Liver (tissue), 9 donors: Measurements from ENCODE around the gene FBXL13. TPM values are rescaled to one million over a fixed set of nuclear protein-coding genes. Genes with fewer than 3 reads are reported as not detected.
"Not testable (repeated sequence)": the region's sequence is repeated elsewhere in the genome, so short reads cannot be mapped to it uniquely, and the experiment has no call there.

Experiments used
- DNase-seq: peaks from one replicate; pipeline ENCODE4 v3.0.0-alpha.2; 2017; ENCODE audit warnings: low spot score
- H3K27ac ChIP-seq, 2 donors: one replicate each; pipeline ENCODE4 v1.7.0; 2013; ENCODE audit warnings: inconsistent platforms in 2 of 2, low read length in 2 of 2, control low read depth in 1 of 2, low read depth in 1 of 2, mild to moderate bottlenecking in 1 of 2
- H3K27me3 ChIP-seq, 4 donors: one replicate each; pipeline versions ENCODE4 v1.6.1 to v1.7.0; 2013; ENCODE audit warnings: low read length in 3 of 4, inconsistent platforms in 1 of 4, mild to moderate bottlenecking in 1 of 4, moderate library complexity in 1 of 4; ENCODE audit not compliant: control insufficient read depth in 4 of 4, insufficient read depth in 4 of 4
- H3K36me3 ChIP-seq, 4 donors: one replicate each; pipeline versions ENCODE4 v1.6.1 to v1.7.0; 2013; ENCODE audit warnings: low read length in 3 of 4, mild to moderate bottlenecking in 3 of 4, low read depth in 1 of 4, moderate library complexity in 1 of 4; ENCODE audit not compliant: control insufficient read depth in 4 of 4, insufficient read depth in 3 of 4
- H3K4me1 ChIP-seq, 4 donors: one replicate each; pipeline versions ENCODE4 v1.6.1 to v1.7.0; 2013; ENCODE audit warnings: low read length in 3 of 4, mild to moderate bottlenecking in 3 of 4, moderate library complexity in 1 of 4; ENCODE audit not compliant: control insufficient read depth in 4 of 4, insufficient read depth in 4 of 4
- H3K4me3 ChIP-seq, 3 donors: one replicate each; pipeline versions ENCODE4 v1.6.1 to v1.7.0; 2013; ENCODE audit warnings: low read length in 3 of 3, control low read depth in 1 of 3, low read depth in 1 of 3, mild to moderate bottlenecking in 1 of 3
- H3K9ac ChIP-seq, 2 donors: one replicate each; pipeline ENCODE4 v1.7.0; 2013; ENCODE audit warnings: low read length in 2 of 2, mild to moderate bottlenecking in 2 of 2, moderate library complexity in 2 of 2, control low read depth in 1 of 2, low read depth in 1 of 2
- H3K9me3 ChIP-seq, 4 donors: one replicate each; pipeline versions ENCODE4 v1.6.1 to v1.7.0; 2013; ENCODE audit warnings: low read length in 3 of 4; ENCODE audit not compliant: control insufficient read depth in 4 of 4
- FOXA1 ChIP-seq: IDR thresholded peaks from 2 replicates; pipeline ENCODE4 v1.6.1; 2016; ENCODE audit warnings: antibody characterized with exemption
- HNF4A ChIP-seq, 2 donors: conservative IDR thresholded peaks; 2 replicates each; pipeline ENCODE4 v1.6.1; 2016; ENCODE audit warnings: antibody characterized with exemption in 2 of 2, mild to moderate bottlenecking in 2 of 2
- HNF4G ChIP-seq: IDR thresholded peaks from 2 replicates; pipeline ENCODE4 v1.6.1; 2016; ENCODE audit warnings: antibody characterized with exemption
- JUND ChIP-seq, 2 donors: IDR thresholded peaks; 2 replicates each; pipeline ENCODE4 v1.6.1; 2016; ENCODE audit warnings: antibody characterized with exemption in 2 of 2
- NR2F2 ChIP-seq: IDR thresholded peaks from 2 replicates; pipeline ENCODE4 v1.6.1; 2016; ENCODE audit warnings: antibody characterized with exemption
- RAD21 ChIP-seq, 2 donors: IDR thresholded peaks; 2 replicates each; pipeline ENCODE4 v1.6.1; 2016; ENCODE audit warnings: antibody characterized with exemption in 2 of 2, mild to moderate bottlenecking in 2 of 2
- REST ChIP-seq: IDR thresholded peaks from 2 replicates; pipeline ENCODE4 v1.6.1; 2016; ENCODE audit warnings: antibody characterized with exemption, mild to moderate bottlenecking
- RXRA ChIP-seq, 2 donors: IDR thresholded peaks; 2 replicates each; pipeline ENCODE4 v1.6.1; 2017 to 2018; ENCODE audit warnings: antibody characterized with exemption in 2 of 2, mild to moderate bottlenecking in 1 of 2
- SP1 ChIP-seq: IDR thresholded peaks from 2 replicates; pipeline ENCODE4 v1.6.1; 2018; ENCODE audit warnings: antibody characterized with exemption, mild to moderate bottlenecking
- TAF1 ChIP-seq: conservative IDR thresholded peaks from 2 replicates; pipeline ENCODE4 v1.6.1; 2016; ENCODE audit warnings: antibody characterized with exemption, mild to moderate bottlenecking
- YY1 ChIP-seq: IDR thresholded peaks from 2 replicates; pipeline ENCODE4 v1.6.1; 2016; ENCODE audit warnings: antibody characterized with exemption, mild to moderate bottlenecking
- WGBS: extraction: QIAGEN DNeasy Blood & Tissue Kit; methylation state at CpG from one replicate; pipeline ENCODE4 v1.1.7; 2013; 5-methylcytosine and 5-hydroxymethylcytosine counted together
- polyA plus RNA-seq, 2 donors: library from polyadenylated mRNA; stranded (reverse) in 1 of 2; unstranded in 1 of 2; fragments of 200-250 nt in 1 of 2; fragments of >200 nt in 1 of 2; fragmentation: Nextera tagmentation in 1 of 2; extraction: Ambion mirVana in 1 of 2; gene quantifications; one replicate each; pipeline versions ENCODE4 v1.2.1 to v1.2.3, GENCODE V29; 2013 to 2015
- total RNA-seq, 2 donors: library from RNA; depleted of rRNA; stranded (reverse); fragments of >200 nt; gene quantifications; one replicate each; pipeline ENCODE4 v1.2.3, GENCODE V29; 2014
- TF ChIP-seq, protein P1 (sequence below): fragments of 150-350 bp; IDR thresholded peaks from 2 replicates; pipeline ENCODE4 v1.5.1; 2017; ENCODE audit warnings: improper control_type of control experiment, low read depth, low read length; ENCODE audit not compliant: missing input control
- donor health status: healthy.
- donor health status: healthy.
- donor health status: healthy.
- donor health status: healthy.
- donor health status: healthy.

Gene FBXL13
- total and polyA plus RNA-seq, 4 donors, result 0.03 to 0.75 (median 0.70) TPM; not detected in 1

- DNase-seq, result no peak
- 81% methylated on average over 1 of the region's 1 CpG for WGBS
- no peak overlapping the region for H3K27ac ChIP-seq
- H3K9me3 ChIP-seq, result no peaks in the 10 kb centered on the region
- H3K36me3 ChIP-seq, result no peaks in the 10 kb centered on the region
- no peak overlapping the region for H3K9ac ChIP-seq
- no peaks in the 10 kb centered on the region for H3K4me1 ChIP-seq
- H3K27me3 ChIP-seq, result no peaks in the 10 kb centered on the region
- TF ChIP-seq RXRA (IDR thresholded peaks at IDR 0.05) (no peak), REST (no peak), JUND (IDR thresholded peaks at IDR 0.05) (no peak), YY1 (no peak), HNF4A (conservative IDR thresholded peaks at IDR 0.05) (no peak), TAF1 (no peak), RAD21 (IDR thresholded peaks at IDR 0.05) (no peak), SP1 (no peak)
- TF ChIP-seq, protein P1, sequence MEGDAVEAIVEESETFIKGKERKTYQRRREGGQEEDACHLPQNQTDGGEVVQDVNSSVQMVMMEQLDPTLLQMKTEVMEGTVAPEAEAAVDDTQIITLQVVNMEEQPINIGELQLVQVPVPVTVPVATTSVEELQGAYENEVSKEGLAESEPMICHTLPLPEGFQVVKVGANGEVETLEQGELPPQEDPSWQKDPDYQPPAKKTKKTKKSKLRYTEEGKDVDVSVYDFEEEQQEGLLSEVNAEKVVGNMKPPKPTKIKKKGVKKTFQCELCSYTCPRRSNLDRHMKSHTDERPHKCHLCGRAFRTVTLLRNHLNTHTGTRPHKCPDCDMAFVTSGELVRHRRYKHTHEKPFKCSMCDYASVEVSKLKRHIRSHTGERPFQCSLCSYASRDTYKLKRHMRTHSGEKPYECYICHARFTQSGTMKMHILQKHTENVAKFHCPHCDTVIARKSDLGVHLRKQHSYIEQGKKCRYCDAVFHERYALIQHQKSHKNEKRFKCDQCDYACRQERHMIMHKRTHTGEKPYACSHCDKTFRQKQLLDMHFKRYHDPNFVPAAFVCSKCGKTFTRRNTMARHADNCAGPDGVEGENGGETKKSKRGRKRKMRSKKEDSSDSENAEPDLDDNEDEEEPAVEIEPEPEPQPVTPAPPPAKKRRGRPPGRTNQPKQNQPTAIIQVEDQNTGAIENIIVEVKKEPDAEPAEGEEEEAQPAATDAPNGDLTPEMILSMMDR, result no peak
- no peak overlapping the region for H3K4me3 ChIP-seq
Observed at GRCh38 chr7:103003004-103003403, 71.6 kb downstream of the FBXL13 start.

- TF ChIP-seq RXRA (IDR thresholded peaks at IDR 0.05) (no peak), NR2F2 (no peak), FOXA1 (no peak)
Observed at GRCh38 chr7:103001210-103001609, 73.4 kb downstream of the FBXL13 start.

DNA sequence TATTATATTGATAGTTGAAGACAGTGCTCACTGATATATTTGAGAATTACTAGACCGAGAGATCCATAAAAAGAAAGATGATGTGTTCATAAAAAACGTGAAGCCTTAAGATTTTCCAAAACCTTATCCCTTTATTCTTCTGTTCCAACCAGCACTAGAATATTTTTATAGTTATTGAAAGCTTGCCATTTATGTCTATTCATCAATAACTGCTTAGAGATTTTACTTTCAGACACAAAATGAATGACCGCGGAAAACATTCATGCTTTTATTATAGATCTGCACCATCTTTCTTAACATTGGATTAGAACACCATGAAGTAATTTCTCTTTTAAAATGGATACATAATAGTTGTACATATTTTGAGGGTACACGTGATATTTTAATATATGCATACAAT, 77.6 kb downstream of the FBXL13 start:
- WGBS, result 92% methylated on average over 5 of the region's 5 CpGs
- H3K36me3 ChIP-seq, result no peaks in the 10 kb centered on the region
- no peak overlapping the region for H3K4me3 ChIP-seq
- no peak overlapping the region for H3K9ac ChIP-seq
- DNase-seq, result no peak
- no peaks in the 10 kb centered on the region for H3K27me3 ChIP-seq
- no peak overlapping the region for H3K27ac ChIP-seq
- no peak for TF ChIP-seq HNF4G
- no peak for TF ChIP-seq HNF4A (conservative IDR thresholded peaks at IDR 0.05)
- TF ChIP-seq YY1, result no peak
- TF ChIP-seq NR2F2, result no peak
- TF ChIP-seq RAD21 (IDR thresholded peaks at IDR 0.05), result no peak
- no peaks in the 10 kb centered on the region for H3K4me1 ChIP-seq
- no peaks in the 10 kb centered on the region for H3K9me3 ChIP-seq

More at GRCh38 chr7:103001210-103001609, 73.4 kb downstream of the FBXL13 start:
- Histone ChIP-seq H3K4me1 (no peaks in the 10 kb centered on the region), H3K9ac (no peak overlapping the region), H3K27me3 (no peaks in the 10 kb centered on the region), H3K9me3 (no peaks in the 10 kb centered on the region), H3K36me3 (no peaks in the 10 kb centered on the region), H3K27ac (no peak overlapping the region), H3K4me3 (no peak overlapping the region)
- 89% methylated on average over 2 of the region's 2 CpGs for WGBS
- DNase-seq, result no peak

GRCh38 chr7:102995609-102996008, 79.0 kb downstream of the FBXL13 start:
- WGBS, result 98% methylated on average over 5 of the region's 5 CpGs
- not testable (repeated sequence) for H3K4me1 ChIP-seq, H3K9ac ChIP-seq, DNase-seq, H3K27me3 ChIP-seq, H3K27ac ChIP-seq, H3K36me3 ChIP-seq, H3K4me3 ChIP-seq, H3K9me3 ChIP-seq
